Anterior cingulate cortex (tissue), 58 donors: ENCODE results near the gene FAM53C.
"Not testable (repeated sequence)": the region's sequence is repeated elsewhere in the genome, so short reads cannot be mapped to it uniquely, and the experiment has no call there.

Experiments used
- DNase-seq, 58 donors: peaks; one replicate each; lab custom pipeline; 2025; lab: John Stamatoyannopoulos, UW

FAM53C gene

DNA sequence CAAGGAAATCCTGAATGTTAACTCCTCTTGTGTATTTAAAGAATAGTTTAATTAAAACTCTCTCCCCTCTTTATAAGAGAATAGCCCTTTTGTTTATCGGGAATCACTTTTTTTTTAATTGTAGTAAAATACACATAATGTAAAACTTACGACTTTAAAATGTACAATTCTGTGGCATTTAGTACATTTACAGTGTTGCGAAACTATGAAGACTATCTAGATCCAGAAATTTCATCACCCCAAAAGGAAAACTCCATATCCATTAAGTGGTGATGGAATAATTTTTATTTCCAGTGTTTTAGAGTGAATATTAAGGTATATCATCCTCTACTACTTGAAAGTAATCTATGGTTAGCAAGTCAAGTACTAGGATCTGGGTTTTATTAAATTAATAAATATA, 51.3 kb downstream of the FAM53C start:
- DNase-seq: no peak

- DNase-seq: not testable (repeated sequence)
Observed at GRCh38 chr5:138389911-138390310, 51.8 kb downstream of the FAM53C start.

DNA sequence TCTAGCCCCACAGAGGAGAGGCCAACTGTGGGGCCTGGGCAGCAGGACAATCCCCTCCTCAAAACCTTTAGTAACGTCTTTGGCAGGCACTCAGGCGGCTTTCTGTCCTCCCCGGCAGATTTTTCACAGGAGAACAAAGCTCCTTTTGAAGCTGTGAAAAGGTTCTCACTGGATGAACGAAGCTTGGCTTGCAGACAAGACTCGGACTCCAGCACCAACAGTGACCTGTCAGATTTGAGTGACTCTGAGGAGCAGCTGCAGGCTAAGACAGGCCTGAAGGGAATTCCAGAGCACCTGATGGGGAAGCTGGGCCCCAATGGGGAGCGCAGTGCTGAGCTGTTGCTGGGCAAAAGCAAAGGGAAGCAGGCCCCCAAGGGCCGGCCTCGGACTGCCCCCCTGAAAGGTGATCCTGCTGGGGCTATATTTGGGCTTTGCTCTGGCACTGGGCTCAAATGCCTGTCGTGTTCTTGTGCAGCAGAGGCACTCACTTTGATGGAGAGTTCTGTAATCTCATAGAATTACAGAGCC, 53.9 kb downstream of the FAM53C start:
- DNase-seq: peak in 51 of 58 donors; percentile 14 to 85 (median 59)
